A549 treated with Hydrocortisone at 1 μM for 4 hours (cell line): ENCODE results near the gene PEX11A. TPM values are rescaled to one million over a fixed set of nuclear protein-coding genes. Genes with fewer than 3 reads are reported as not detected.

Experiments used
- total RNA-seq: library from RNA; stranded (reverse); fragments of 200-300 nt; extraction: Qiagen RNA extraction; gene quantifications from 5 replicates; pipeline ENCODE4 v1.2.3, GENCODE V29; 2022

The PEX11A gene
- total RNA-seq = 7.9 to 9.1 TPM (median 8.6 TPM) in 5 replicates

GRCh38 chr15:89690276-89691218 is at the start of gene PEX11A, which contains the start of gene WDR93:
TSS of gene PEX11A (minus strand) at chr15:89690754. CDS start at chr15:89690632, 122 bp downstream.
TSS of gene WDR93 (plus strand) at chr15:89690811. CDS start at chr15:89701747, 10,936 bp downstream.

GRCh38 chr15:89679212-89679611 is 11.3 kb downstream of the PEX11A start, which contains the start of gene PLIN1:
TSS of gene PLIN1 (minus strand) at chr15:89679367. CDS start at chr15:89677489, 1,878 bp downstream.

GRCh38 chr15:89654847-89655805 is 35.4 kb downstream of the PEX11A start, which contains the start of gene KIF7:
TSS of gene KIF7 (minus strand) at chr15:89655467. CDS start at chr15:89652930, 2,537 bp downstream.

Other genes starting within 250 kb of the PEX11A start
- 41.3 to 50.1 TPM (median 43.6 TPM) in 5 replicates for gene RHCG, start 194.2 kb downstream of the PEX11A start, total RNA-seq
- gene TICRR, start 115.3 kb downstream of the PEX11A start, total RNA-seq = 10.1 to 13.7 TPM (median 11.9 TPM) in 5 replicates
- 3.9 to 5.1 TPM (median 4.1 TPM) in 5 replicates for gene KIF7, start 35.3 kb downstream of the PEX11A start, total RNA-seq
- gene PLIN1, start 11.4 kb downstream of the PEX11A start, total RNA-seq = 0.05 to 0.15 TPM (median 0.12 TPM) in 4 of 5 replicates, not detected in the other
- gene WDR93, start 57 bp upstream of the PEX11A start, total RNA-seq = 0.10 to 0.24 TPM (median 0.16 TPM) in 5 replicates
- gene MESP1, start 60.5 kb upstream of the PEX11A start, total RNA-seq = 1.2 to 8.5 TPM (median 6.7 TPM) in 5 replicates
- gene MESP2, start 85.6 kb upstream of the PEX11A start, total RNA-seq = 0.24 to 0.84 TPM (median 0.48 TPM) in 5 replicates
- gene ANPEP, start 124.1 kb upstream of the PEX11A start, total RNA-seq = 70.9 to 94.8 TPM (median 82.1 TPM) in 5 replicates
- 34.9 to 87.3 TPM (median 39.5 TPM) in 5 replicates for gene AP3S2, start 203.2 kb upstream of the PEX11A start, total RNA-seq
- gene ARPIN, start 222.2 kb upstream of the PEX11A start, total RNA-seq = 9.9 to 15.1 TPM (median 12.5 TPM) in 5 replicates